DND-41 (cell line): ENCODE results near the gene PRG3.

Experiments
- ATAC-seq: fragments of 200-7000 bp; cut with Tn5 transposase; 3 replicates; pipeline ENCODE4 v1.9.1; 2021; ENCODE audit warnings: low read depth; ENCODE audit not compliant: insufficient read depth
- DNase-seq: peaks from one replicate; pipeline ENCODE4 v3.0.0-alpha.2; 2020
- H2AFZ ChIP-seq: 2 replicates; pipeline ENCODE4 v1.6.0; 2012; ENCODE audit warnings: low read depth, low read length
- H3K27ac ChIP-seq: 2 replicates; pipeline ENCODE4 v1.5.1; 2012; ENCODE audit warnings: low read length, inconsistent platforms
- H3K27me3 ChIP-seq: fragments of 200-600 bp; sonication (generic); 2 replicates; pipeline ENCODE4 v1.6.0; 2012; ENCODE audit warnings: low read length, mild to moderate bottlenecking, inconsistent platforms; ENCODE audit not compliant: insufficient read depth, poor library complexity
- H3K36me3 ChIP-seq: 2 replicates; pipeline ENCODE4 v1.5.1; 2012; ENCODE audit warnings: low read length, inconsistent platforms; ENCODE audit not compliant: insufficient read depth
- H3K4me1 ChIP-seq: 2 replicates; pipeline ENCODE4 v1.5.1; 2012; ENCODE audit warnings: mild to moderate bottlenecking, low read length; ENCODE audit not compliant: insufficient read depth
- H3K4me2 ChIP-seq: 2 replicates; pipeline ENCODE4 v1.6.0; 2012; ENCODE audit warnings: mild to moderate bottlenecking, moderate library complexity, low read length, inconsistent platforms; ENCODE audit not compliant: insufficient read depth
- H3K4me3 ChIP-seq, 2 experiments: fragments of 200-600 bp in 1 of 2; shearing (Covaris generic) in 1 of 2; 2 replicates each; pipeline ENCODE4 v1.5.1; 2012 to 2016; ENCODE audit warnings: inconsistent platforms in 2 of 2, low read length in 2 of 2, mild to moderate bottlenecking in 2 of 2, low read depth in 1 of 2, moderate library complexity in 1 of 2
- H3K79me2 ChIP-seq: 2 replicates; pipeline ENCODE4 v1.6.0; 2012; ENCODE audit warnings: low read length, inconsistent platforms; ENCODE audit not compliant: insufficient read depth
- H3K9ac ChIP-seq: 2 replicates; pipeline ENCODE4 v1.6.0; 2012; ENCODE audit warnings: low read depth, mild to moderate bottlenecking, inconsistent platforms, low read length, moderate library complexity
- H3K9me3 ChIP-seq: 2 replicates; pipeline ENCODE4 v1.5.1; 2012; ENCODE audit warnings: low read length, moderate library complexity, mild to moderate bottlenecking, inconsistent platforms; ENCODE audit not compliant: insufficient read depth, severe bottlenecking
- H4K20me1 ChIP-seq: 2 replicates; pipeline ENCODE4 v1.6.0; 2012; ENCODE audit warnings: low read length; ENCODE audit not compliant: insufficient read depth
- EZH2 ChIP-seq: IDR thresholded peaks from 3 replicates; pipeline ENCODE4 v1.6.1; 2012; ENCODE audit warnings: borderline replicate concordance, low read depth, mild to moderate bottlenecking, moderate library complexity, low read length, inconsistent platforms; ENCODE audit not compliant: severe bottlenecking
- TF ChIP-seq, protein P1 (sequence below): IDR thresholded peaks from 2 replicates; pipeline ENCODE4 v1.5.1; 2012; ENCODE audit warnings: borderline replicate concordance, low read length, moderate library complexity, mild to moderate bottlenecking; ENCODE audit not compliant: poor library complexity, severe bottlenecking; ENCODE audit errors: extremely low read depth

The PRG3 gene

DNA sequence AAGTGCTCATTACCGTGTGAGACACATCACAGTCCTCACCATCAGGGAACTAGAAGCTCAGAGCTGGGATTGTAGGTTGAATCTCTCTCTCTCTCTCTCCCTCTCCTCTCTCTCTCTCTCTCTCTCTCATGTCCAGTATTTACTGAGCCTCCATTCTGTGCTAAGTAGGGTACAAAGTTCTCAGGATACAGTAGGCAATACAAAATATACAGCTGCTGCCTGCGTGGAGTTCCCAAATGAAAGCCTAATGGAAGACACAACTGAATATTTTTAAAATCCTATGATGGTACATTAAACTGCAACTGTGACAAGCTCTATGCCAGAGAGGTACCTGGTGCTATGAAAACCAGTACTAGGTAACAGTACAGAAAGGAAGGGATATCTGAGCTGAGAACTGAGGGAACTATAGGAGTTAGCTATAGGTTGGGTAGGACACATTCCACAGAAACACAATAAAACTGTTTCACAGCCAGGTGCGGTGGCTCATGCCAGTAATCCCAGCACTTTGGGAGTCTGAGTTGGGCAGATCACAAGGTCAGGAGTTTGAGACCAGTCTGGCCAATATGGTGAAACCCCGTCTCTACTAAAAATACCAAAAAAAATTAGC lies 19.1 kb upstream of the PRG3 start:
- no peaks in the 10 kb centered on the region for H3K36me3 ChIP-seq
- no peaks in the 10 kb centered on the region for H3K4me1 ChIP-seq
- H2AFZ ChIP-seq, result no peak overlapping the region
- H3K4me2 ChIP-seq, result no peak overlapping the region
- DNase-seq (no peak), ATAC-seq (no peak)
- no peak overlapping the region for H3K9ac ChIP-seq
- H3K27ac ChIP-seq, result no peak overlapping the region
- no peaks in the 10 kb centered on the region for H3K9me3 ChIP-seq
- no peak for TF ChIP-seq EZH2
- TF ChIP-seq, protein P1, sequence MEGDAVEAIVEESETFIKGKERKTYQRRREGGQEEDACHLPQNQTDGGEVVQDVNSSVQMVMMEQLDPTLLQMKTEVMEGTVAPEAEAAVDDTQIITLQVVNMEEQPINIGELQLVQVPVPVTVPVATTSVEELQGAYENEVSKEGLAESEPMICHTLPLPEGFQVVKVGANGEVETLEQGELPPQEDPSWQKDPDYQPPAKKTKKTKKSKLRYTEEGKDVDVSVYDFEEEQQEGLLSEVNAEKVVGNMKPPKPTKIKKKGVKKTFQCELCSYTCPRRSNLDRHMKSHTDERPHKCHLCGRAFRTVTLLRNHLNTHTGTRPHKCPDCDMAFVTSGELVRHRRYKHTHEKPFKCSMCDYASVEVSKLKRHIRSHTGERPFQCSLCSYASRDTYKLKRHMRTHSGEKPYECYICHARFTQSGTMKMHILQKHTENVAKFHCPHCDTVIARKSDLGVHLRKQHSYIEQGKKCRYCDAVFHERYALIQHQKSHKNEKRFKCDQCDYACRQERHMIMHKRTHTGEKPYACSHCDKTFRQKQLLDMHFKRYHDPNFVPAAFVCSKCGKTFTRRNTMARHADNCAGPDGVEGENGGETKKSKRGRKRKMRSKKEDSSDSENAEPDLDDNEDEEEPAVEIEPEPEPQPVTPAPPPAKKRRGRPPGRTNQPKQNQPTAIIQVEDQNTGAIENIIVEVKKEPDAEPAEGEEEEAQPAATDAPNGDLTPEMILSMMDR, result no peak
- H3K4me3 ChIP-seq, result no peak overlapping the region
- H3K79me2 ChIP-seq, result no peaks in the 10 kb centered on the region
- no peaks in the 10 kb centered on the region for H3K27me3 ChIP-seq
- H4K20me1 ChIP-seq, result no peaks in the 10 kb centered on the region

DNA sequence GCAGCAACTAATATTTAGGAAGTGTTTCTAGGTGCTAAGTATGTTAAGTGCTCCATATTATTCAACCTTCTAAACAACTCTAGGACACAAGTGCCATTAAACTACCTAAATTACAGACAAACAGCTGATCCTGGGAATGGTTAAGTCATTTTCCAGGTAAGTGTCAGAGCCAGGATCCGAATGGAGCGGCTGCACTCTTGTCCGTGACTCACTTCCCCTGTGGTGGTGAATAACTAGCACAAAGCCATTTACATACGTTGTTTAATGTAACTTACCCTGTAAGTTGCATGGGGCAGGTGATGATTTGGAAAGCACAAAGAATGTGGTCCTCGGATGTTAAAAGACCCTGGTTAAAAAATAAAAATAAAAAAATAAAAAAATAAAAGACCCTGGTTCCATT lies 18.3 kb upstream of the PRG3 start:
- H3K4me1 ChIP-seq, result no peaks in the 10 kb centered on the region

DNA sequence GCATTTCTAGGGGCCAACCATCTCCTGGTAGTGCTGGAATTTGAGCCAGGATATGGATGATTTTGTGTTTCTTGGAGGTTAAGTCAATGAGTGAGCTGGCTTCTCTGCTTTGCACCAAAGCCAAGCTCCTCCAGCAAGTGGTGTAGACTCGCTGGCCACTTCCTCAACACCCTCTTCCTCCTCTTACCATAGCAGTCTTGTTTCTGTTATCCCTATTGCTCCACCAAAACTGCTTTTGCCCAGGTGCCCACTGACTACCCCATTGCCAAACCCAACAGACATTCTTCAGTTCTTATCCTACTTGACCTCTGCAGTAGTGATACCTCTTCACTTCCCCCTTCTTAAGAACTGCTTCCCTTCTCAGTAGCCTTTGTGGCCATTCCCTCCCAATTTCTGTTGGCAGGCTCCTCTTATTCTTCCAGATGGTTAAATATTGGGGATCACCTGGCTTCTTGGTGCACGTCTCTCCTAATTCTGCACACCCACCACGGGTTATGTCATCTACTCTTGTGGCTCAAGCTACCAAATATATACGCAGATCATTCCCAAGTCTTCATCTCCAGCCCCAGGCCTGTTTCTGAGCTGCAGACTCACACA lies 16.5 kb upstream of the PRG3 start:
- no peaks in the 10 kb centered on the region for H3K27me3 ChIP-seq
- H3K9me3 ChIP-seq, result no peaks in the 10 kb centered on the region
- no peak overlapping the region for H3K4me2 ChIP-seq
- TF ChIP-seq EZH2, result no peak
- TF ChIP-seq, protein P1, result no peak
- no peak overlapping the region for H3K27ac ChIP-seq
- no peaks in the 10 kb centered on the region for H3K4me1 ChIP-seq
- H3K4me3 ChIP-seq, result no peak overlapping the region
- no peaks in the 10 kb centered on the region for H4K20me1 ChIP-seq
- no peak overlapping the region for H2AFZ ChIP-seq
- no peaks in the 10 kb centered on the region for H3K79me2 ChIP-seq
- no peak for ATAC-seq
- no peak overlapping the region for H3K9ac ChIP-seq
- DNase-seq, result no peak
- H3K36me3 ChIP-seq, result no peaks in the 10 kb centered on the region

More for the DNA sequence above, 18.3 kb upstream of the PRG3 start:
- Histone ChIP-seq H2AFZ (no peak overlapping the region), H3K9ac (no peak overlapping the region), H3K79me2 (no peaks in the 10 kb centered on the region), H3K9me3 (no peaks in the 10 kb centered on the region), H4K20me1 (no peaks in the 10 kb centered on the region), H3K4me3 (no peak overlapping the region), H3K27me3 (no peaks in the 10 kb centered on the region), H3K27ac (no peak overlapping the region), H3K36me3 (no peaks in the 10 kb centered on the region), H3K4me2 (no peak overlapping the region)
- TF ChIP-seq, protein P1, result no peak
- no peak for TF ChIP-seq EZH2
- ATAC-seq (no peak), DNase-seq (no peak)

DNA sequence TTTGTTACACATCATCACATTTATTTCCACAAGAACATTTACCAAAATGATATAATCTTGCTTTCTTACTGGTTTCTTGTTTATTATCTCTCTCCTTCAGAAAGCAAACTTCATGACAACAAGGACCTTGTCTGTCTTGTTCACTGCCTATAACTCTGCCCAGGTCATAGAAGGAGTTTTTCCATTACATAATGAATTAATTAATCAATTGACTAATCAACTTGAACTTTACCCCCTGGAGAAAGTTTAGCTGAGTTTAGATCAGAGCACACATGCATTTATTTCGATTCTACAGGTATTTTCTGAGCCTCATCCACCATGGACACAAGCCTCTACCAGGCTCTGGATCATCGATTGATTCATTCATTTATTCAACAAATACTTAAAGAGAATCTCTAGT lies 15.8 kb upstream of the PRG3 start:
- no peak for DNase-seq
- Histone ChIP-seq H3K4me1 (no peaks in the 10 kb centered on the region), H3K9me3 (no peaks in the 10 kb centered on the region), H2AFZ (no peak overlapping the region), H3K36me3 (no peaks in the 10 kb centered on the region), H4K20me1 (no peaks in the 10 kb centered on the region), H3K4me3 (no peak overlapping the region), H3K27me3 (no peaks in the 10 kb centered on the region), H3K4me2 (no peak overlapping the region), H3K27ac (no peak overlapping the region), H3K79me2 (no peaks in the 10 kb centered on the region), H3K9ac (no peak overlapping the region)
- ATAC-seq, result no peak
- TF ChIP-seq, protein P1, result no peak
- TF ChIP-seq EZH2, result no peak
